D721Med (cell line): ENCODE results near the gene SVOPL.

Experiments used
- DNase-seq: peaks from one replicate; pipeline ENCODE4 v3.0.0; 2011; ENCODE audit warnings: low spot score; ENCODE audit not compliant: insufficient read length
- FAIRE-seq: peaks from 2 replicates; lab custom pipeline; 2011; peaks lifted over from hg19 to GRCh38; lab: Jason Lieb, UNC
- TF ChIP-seq, protein P1 (sequence below): IDR thresholded peaks from 2 replicates; pipeline ENCODE4 v1.5.1; 2012; ENCODE audit warnings: mild to moderate bottlenecking, control low read depth; ENCODE audit not compliant: insufficient read depth; ENCODE audit errors: missing control alignments

SVOPL gene

DNA sequence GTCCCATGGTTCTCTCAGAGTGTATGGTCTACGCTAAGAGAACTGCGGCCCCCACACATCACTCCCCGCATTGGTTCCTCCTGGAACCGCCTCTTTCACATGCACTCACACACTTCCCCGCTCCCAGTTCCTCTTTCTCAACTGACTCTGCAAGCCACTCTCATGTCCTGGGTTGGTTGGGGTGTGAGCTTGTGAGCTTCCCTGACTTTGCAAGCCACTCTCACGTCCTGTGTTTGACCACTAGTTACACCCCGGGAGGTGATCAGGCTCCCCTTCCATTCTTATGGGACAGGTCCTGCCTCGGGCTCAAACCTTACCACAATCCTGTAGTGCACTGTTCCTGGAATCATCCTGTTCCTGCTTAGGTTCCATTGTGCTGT lies 136.1 kb downstream of the SVOPL start:
- FAIRE-seq, result no peak
- DNase-seq, result no peak
- TF ChIP-seq, protein P1, sequence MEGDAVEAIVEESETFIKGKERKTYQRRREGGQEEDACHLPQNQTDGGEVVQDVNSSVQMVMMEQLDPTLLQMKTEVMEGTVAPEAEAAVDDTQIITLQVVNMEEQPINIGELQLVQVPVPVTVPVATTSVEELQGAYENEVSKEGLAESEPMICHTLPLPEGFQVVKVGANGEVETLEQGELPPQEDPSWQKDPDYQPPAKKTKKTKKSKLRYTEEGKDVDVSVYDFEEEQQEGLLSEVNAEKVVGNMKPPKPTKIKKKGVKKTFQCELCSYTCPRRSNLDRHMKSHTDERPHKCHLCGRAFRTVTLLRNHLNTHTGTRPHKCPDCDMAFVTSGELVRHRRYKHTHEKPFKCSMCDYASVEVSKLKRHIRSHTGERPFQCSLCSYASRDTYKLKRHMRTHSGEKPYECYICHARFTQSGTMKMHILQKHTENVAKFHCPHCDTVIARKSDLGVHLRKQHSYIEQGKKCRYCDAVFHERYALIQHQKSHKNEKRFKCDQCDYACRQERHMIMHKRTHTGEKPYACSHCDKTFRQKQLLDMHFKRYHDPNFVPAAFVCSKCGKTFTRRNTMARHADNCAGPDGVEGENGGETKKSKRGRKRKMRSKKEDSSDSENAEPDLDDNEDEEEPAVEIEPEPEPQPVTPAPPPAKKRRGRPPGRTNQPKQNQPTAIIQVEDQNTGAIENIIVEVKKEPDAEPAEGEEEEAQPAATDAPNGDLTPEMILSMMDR, result no peak

DNA sequence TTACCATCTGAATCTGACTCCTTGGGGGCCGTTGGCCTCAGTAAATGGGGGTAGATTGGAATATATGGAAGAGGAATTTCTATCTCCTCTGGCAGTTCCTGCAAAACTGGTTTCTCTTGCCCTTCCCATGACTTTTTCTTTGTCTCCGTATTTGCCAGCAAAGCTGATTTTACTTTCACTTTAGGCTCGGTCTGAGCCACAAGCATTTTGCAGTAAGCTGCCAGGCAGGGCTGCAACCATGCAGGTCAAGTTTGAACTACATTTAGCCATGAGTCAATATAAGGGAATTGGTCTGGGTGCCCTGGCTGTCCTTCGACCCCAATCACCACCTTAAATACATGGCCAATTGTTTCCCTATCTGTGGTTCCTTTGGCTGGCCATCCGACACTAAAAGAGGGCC lies 136.8 kb downstream of the SVOPL start:
- DNase-seq (no peak), FAIRE-seq (no peak)
- TF ChIP-seq, protein P1, result no peak

DNA sequence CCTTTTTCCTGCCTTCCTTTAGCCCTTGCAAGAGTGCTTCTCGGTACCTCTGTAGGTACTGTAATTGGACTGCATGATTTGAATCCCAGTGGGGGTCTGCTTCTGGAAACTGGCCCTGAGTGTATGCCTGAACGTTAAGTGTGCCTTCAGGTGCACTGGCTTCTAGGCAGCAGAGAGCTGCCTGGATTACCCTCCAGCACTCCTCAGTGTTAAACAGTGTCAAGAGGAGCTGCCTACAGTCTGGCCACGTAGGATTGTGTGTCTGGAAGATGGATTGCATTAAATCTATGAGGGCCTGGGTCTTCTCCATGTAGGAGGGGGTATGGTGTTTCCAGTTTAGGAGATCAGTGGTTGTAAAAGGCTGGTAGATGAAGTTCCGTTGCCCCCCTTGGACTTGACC lies 137.4 kb downstream of the SVOPL start:
- no peak for DNase-seq
- TF ChIP-seq, protein P1, result no peak
- no peak for FAIRE-seq

DNA sequence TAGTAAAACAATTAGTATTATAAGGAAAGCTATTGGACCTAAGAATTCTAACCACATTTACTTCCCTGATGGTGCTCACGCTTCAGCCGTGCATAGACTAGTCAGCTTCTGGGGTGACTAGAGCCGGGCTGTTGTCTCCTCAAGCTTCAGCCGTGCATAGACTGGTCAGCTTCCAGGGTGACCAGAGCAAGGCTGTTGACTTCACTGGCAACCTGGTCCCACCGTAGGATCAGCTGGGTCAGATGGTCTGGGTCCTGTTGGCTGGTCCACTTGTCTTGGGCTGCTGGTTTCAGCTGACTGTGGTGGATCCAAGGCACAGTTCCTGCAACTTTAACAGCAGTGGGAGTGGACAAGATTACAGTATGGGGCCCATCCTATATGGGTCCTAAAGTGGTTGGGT lies 141.7 kb downstream of the SVOPL start:
- FAIRE-seq (no peak), DNase-seq (no peak)
- TF ChIP-seq, protein P1, result no peak

DNA sequence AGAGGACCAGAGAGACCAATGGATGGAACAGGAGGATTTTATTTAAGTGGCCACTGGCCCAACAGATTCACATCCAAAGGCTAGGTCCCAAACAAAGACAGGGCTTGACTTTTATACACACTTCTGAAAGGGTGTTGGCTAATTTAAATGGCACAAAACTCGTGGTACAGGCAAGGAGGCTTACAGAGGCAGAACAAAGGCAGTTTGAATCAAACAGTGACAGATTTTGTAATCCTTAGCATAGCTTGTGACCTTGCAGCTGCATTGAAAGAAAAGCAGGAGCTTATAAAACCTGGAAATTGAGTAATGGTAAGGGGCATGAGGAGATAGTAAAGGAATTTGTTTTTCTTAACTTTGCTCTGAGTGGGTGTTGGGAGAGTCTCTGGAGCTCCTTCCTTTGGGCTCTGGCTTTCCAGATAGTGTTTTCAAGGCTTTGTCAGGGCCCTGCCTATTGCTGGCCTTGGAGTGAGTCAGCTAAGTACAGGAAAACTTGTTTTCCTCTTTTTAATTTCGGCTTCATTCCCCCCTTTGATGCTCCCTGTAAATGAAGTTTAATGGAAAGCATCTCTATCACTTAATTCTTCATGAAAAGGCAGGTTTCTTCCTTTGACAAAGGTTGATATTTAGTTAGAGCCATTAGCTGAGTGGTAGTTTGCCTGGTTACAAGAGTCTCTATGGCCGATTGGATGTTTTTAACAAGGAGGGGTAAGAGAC lies 144.2 kb downstream of the SVOPL start:
- no peak for FAIRE-seq
- DNase-seq, result no peak
- TF ChIP-seq, protein P1, result no peak

DNA sequence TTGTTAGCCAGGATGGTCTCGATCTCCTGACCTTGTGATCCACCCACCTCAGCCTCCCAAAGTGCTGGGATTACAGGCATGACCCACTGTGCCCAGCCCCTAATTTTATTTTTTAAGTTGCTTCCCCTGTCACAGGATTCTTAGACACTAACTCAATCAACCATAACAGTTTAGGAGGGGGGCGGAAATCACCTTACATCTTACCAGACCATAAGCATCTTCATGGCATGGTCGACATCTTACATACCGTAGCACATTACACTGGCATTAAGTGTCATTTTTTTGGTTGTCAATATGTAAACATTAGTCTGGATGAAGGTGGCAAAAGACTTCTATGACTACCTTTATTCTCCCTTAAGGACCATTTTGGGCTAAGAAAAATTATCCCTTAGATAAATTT lies 145.5 kb downstream of the SVOPL start:
- TF ChIP-seq, protein P1, result no peak
- no peak for FAIRE-seq
- DNase-seq, result no peak

DNA sequence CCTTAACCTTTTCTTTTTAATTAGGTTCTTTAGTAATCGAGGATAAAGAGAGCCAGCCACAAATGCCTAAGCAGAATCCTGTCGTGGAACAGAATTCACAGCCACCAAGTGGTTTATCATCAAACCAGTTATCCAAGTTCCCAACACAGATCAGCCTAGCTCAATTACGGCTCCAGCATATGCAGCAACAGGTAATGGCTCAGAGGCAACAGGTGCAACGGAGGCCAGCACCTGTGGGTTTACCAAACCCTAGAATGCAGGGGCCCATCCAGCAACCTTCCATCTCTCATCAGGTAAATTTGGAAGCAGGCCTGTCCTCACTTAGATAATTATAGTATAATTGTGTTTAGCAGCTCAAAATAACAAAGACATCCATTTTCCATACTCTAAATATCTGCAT lies 146.5 kb downstream of the SVOPL start:
- DNase-seq (no peak), FAIRE-seq (no peak)
- TF ChIP-seq, protein P1, result no peak
